H1 (cell line): Measurements from ENCODE around the gene TBX6. TPM values are rescaled to one million over a fixed set of nuclear protein-coding genes. Genes with fewer than 3 reads are reported as not detected.

ENCODE experiments used
- CTCF ChIA-PET: fragments of 300-600 bp; sonication (Branson Sonifier 250); formaldehyde crosslinking; loops from one replicate; lab custom pipeline; 2021; ENCODE audit not compliant: partially characterized antibody; lab: Charles Lee
- POLR2A ChIA-PET: fragments of 300-600 bp; sonication (Branson Sonifier 250); formaldehyde crosslinking; loops from one replicate; lab custom pipeline; 2021; ENCODE audit warnings: inconsistent platforms; ENCODE audit not compliant: partially characterized antibody; lab: Charles Lee
- DNase-seq, 2 experiments: peaks; one replicate each; pipeline versions ENCODE4 v3.0.0 to v3.0.0-alpha.2; 2010 to 2022; ENCODE audit warnings: low spot score in 2 of 2, low read depth in 1 of 2, mixed read lengths in 1 of 2
- FAIRE-seq: peaks from 2 replicates; lab custom pipeline; 2011; peaks lifted over from hg19 to GRCh38; lab: Jason Lieb, UNC
- H2AFZ ChIP-seq: 2 replicates; pipeline ENCODE4 v1.8.1; 2012; ENCODE audit warnings: low read length, inconsistent platforms
- H2AK5ac ChIP-seq: 2 replicates; pipeline ENCODE4 v1.6.1; 2013; ENCODE audit warnings: low read depth, low read length
- H2BK120ac ChIP-seq: replicated peaks from 2 replicates; pipeline ENCODE3; 2013; ENCODE audit warnings: low read depth, low read length, inconsistent platforms
- H2BK12ac ChIP-seq: 2 replicates; pipeline ENCODE4 v1.6.1; 2013; ENCODE audit warnings: low read depth, low read length
- H2BK15ac ChIP-seq: 2 replicates; pipeline ENCODE4 v1.6.1; 2013; ENCODE audit warnings: low read length
- H2BK20ac ChIP-seq: 2 replicates; pipeline ENCODE4 v1.6.1; 2013; ENCODE audit warnings: low read length
- H2BK5ac ChIP-seq: 2 replicates; pipeline ENCODE4 v1.6.1; 2013; ENCODE audit warnings: low read depth, low read length
- H3K14ac ChIP-seq: 2 replicates; pipeline ENCODE4 v1.6.1; 2013; ENCODE audit warnings: inconsistent platforms; ENCODE audit not compliant: insufficient read length
- H3K18ac ChIP-seq: 2 replicates; pipeline ENCODE4 v1.6.1; 2013; ENCODE audit warnings: low read length; ENCODE audit errors: extremely low read depth
- H3K23ac ChIP-seq: 2 replicates; pipeline ENCODE4 v1.6.1; 2013; ENCODE audit warnings: inconsistent platforms; ENCODE audit not compliant: insufficient read length
- H3K23me2 ChIP-seq: 2 replicates; pipeline ENCODE4 v1.6.1; 2013; ENCODE audit warnings: low read depth, low read length
- H3K27ac ChIP-seq: 2 replicates; pipeline ENCODE4 v1.6.1; 2011; ENCODE audit warnings: low read depth, low read length, inconsistent platforms
- H3K27me3 ChIP-seq, 4 experiments: replicated peaks in 1 of 4; 1 replicate in 1 of 4; 2 replicates in 3 of 4; pipeline versions ENCODE4 v1.6.1 to v1.8.1; 2011 to 2013; ENCODE audit warnings: low read length in 3 of 4, mild to moderate bottlenecking in 3 of 4, inconsistent platforms in 2 of 4, mixed read lengths in 2 of 4, moderate library complexity in 1 of 4; ENCODE audit not compliant: control insufficient read depth in 3 of 4, insufficient read depth in 3 of 4; ENCODE audit errors: extremely low read depth in 1 of 4
- H3K36me3 ChIP-seq, 4 experiments: 2 replicates each; pipeline versions ENCODE4 v1.6.1 to v1.8.1; 2011 to 2013; ENCODE audit warnings: mild to moderate bottlenecking in 4 of 4, low read length in 3 of 4, moderate library complexity in 2 of 4, control low read depth in 1 of 4, inconsistent platforms in 1 of 4; ENCODE audit not compliant: insufficient read depth in 4 of 4, control insufficient read depth in 2 of 4
- H3K4ac ChIP-seq: replicated peaks from 2 replicates; pipeline ENCODE3; 2013; ENCODE audit warnings: low read length, low read depth, mixed read lengths, inconsistent platforms; ENCODE audit not compliant: insufficient read length
- H3K4me1 ChIP-seq, 4 experiments: replicated peaks in 1 of 4; 1 replicate in 1 of 4; 2 replicates in 3 of 4; pipeline versions ENCODE4 v1.6.1 to v1.8.1; 2011 to 2013; ENCODE audit warnings: low read length in 3 of 4, inconsistent platforms in 2 of 4, mixed read lengths in 1 of 4; ENCODE audit not compliant: insufficient read depth in 4 of 4, control insufficient read depth in 3 of 4
- H3K4me2 ChIP-seq, 2 experiments: 2 replicates each; pipeline versions ENCODE4 v1.6.1 to v1.8.1; 2011 to 2013; ENCODE audit warnings: low read depth in 2 of 2, low read length in 2 of 2, control low read depth in 1 of 2, inconsistent platforms in 1 of 2, mild to moderate bottlenecking in 1 of 2; ENCODE audit not compliant: insufficient read depth in 1 of 2
- H3K4me3 ChIP-seq, 4 experiments: fragments of 200-600, 300-600 bp in 1 of 4; sonication (generic), shearing (Covaris generic), sonication (Bioruptor Twin) in 1 of 4; 2 replicates each; pipeline versions ENCODE4 v1.5.1 to v1.8.1; 2011 to 2016; ENCODE audit warnings: low read length in 4 of 4, low read depth in 3 of 4, control low read depth in 2 of 4, inconsistent platforms in 2 of 4, mild to moderate bottlenecking in 2 of 4, mixed read lengths in 1 of 4, moderate library complexity in 1 of 4; ENCODE audit not compliant: insufficient read depth in 2 of 4; ENCODE audit errors: extremely low read depth in 1 of 4
- H3K56ac ChIP-seq: replicated peaks from 2 replicates; pipeline ENCODE3; 2013; ENCODE audit warnings: low read depth, mild to moderate bottlenecking, mixed read lengths, low read length, inconsistent platforms; ENCODE audit not compliant: insufficient read length
- H3K79me1 ChIP-seq: 2 replicates; pipeline ENCODE4 v1.6.1; 2013; ENCODE audit warnings: low read depth, low read length, control low read depth
- H3K79me2 ChIP-seq, 2 experiments: 2 replicates each; pipeline versions ENCODE4 v1.6.1 to v1.8.1; 2012 to 2013; ENCODE audit warnings: low read length in 2 of 2, mild to moderate bottlenecking in 2 of 2, inconsistent platforms in 1 of 2; ENCODE audit not compliant: insufficient read depth in 2 of 2, control insufficient read depth in 1 of 2
- H3K9ac ChIP-seq, 4 experiments: replicated peaks in 1 of 4; 1 replicate in 1 of 4; 2 replicates in 3 of 4; pipeline versions ENCODE4 v1.6.1 to v1.8.1; 2011 to 2013; ENCODE audit warnings: low read depth in 3 of 4, low read length in 3 of 4, control low read depth in 2 of 4, mild to moderate bottlenecking in 2 of 4, moderate library complexity in 2 of 4, inconsistent platforms in 1 of 4; ENCODE audit errors: extremely low read depth in 1 of 4
- H3K9me3 ChIP-seq, 2 experiments: 2 replicates each; pipeline versions ENCODE4 v1.6.1 to v1.8.1; 2012 to 2013; ENCODE audit warnings: mild to moderate bottlenecking in 2 of 2, moderate library complexity in 2 of 2, control low read depth in 1 of 2, inconsistent platforms in 1 of 2, low read depth in 1 of 2, low read length in 1 of 2, mixed read lengths in 1 of 2; ENCODE audit not compliant: insufficient read depth in 2 of 2
- H4K20me1 ChIP-seq, 2 experiments: replicated peaks in 1 of 2; 2 replicates each; pipeline versions ENCODE3 to v1.8.1; 2011 to 2013; ENCODE audit warnings: inconsistent platforms in 2 of 2, low read length in 2 of 2, mild to moderate bottlenecking in 1 of 2; ENCODE audit not compliant: insufficient read depth in 2 of 2, control insufficient read depth in 1 of 2
- H4K5ac ChIP-seq: 2 replicates; pipeline ENCODE4 v1.6.1; 2013; ENCODE audit warnings: low read length, low read depth, mixed read lengths, inconsistent platforms; ENCODE audit not compliant: insufficient read length
- H4K8ac ChIP-seq: 2 replicates; pipeline ENCODE4 v1.8.0; 2013; ENCODE audit warnings: mild to moderate bottlenecking, moderate library complexity, low read length, inconsistent platforms; ENCODE audit not compliant: insufficient read depth; ENCODE audit errors: extremely low read depth
- H4K91ac ChIP-seq: replicated peaks from 2 replicates; pipeline ENCODE3; 2013; ENCODE audit warnings: low read length, mixed read lengths, inconsistent platforms; ENCODE audit not compliant: insufficient read length
- MAFK ChIP-seq: IDR thresholded peaks from 2 replicates; pipeline ENCODE4 v1.6.1; 2012; ENCODE audit warnings: low read depth, mild to moderate bottlenecking, improper control_type of control experiment, low read length
- SP2 ChIP-seq: IDR thresholded peaks from 2 replicates; pipeline ENCODE4 v1.6.1; 2012; ENCODE audit warnings: mild to moderate bottlenecking, low read length, inconsistent platforms
- WGBS, 2 experiments: shearing (Covaris generic) in 1 of 2; methylation state at CpG; one replicate each; pipeline versions ENCODE4 v1.1.6 to v1.1.7; 2013 to 2015; ENCODE audit warnings: low lambda C conversion rate in 2 of 2, mixed read lengths in 2 of 2, inconsistent platforms in 1 of 2, low coverage in 1 of 2, missing lambda C conversion rate in 1 of 2; ENCODE audit not compliant: insufficient replicate concordance in 2 of 2, insufficient coverage in 1 of 2, insufficient read length in 1 of 2; ENCODE audit errors: extremely low coverage in 1 of 2, missing lambda C conversion rate in 1 of 2; 5-methylcytosine and 5-hydroxymethylcytosine counted together
- polyA plus RNA-seq, 7 experiments: library from polyadenylated mRNA; depleted of rRNA in 3 of 7; stranded (reverse) in 5 of 7; unstranded in 2 of 7; fragments of >200 nt in 5 of 7; fragments of 200-250 nt in 2 of 7; gene quantifications; 1 replicate in 5 of 7; 2 replicates in 1 of 7; 4 replicates in 1 of 7; pipeline versions ENCODE4 v1.2.1 to v1.2.3, GENCODE V29; 2011 to 2013; ENCODE audit warnings: missing spikeins in 2 of 7, mixed read lengths in 2 of 7
- total RNA-seq: library from RNA; stranded (reverse); fragmentation: NEBNext Ultra II Directional; extraction: Animal tissue kit (Norgen Biotek cat#: 25700); gene quantifications from 2 replicates; pipeline ENCODE4 v1.2.1, GENCODE V29; 2021

TBX6 gene
- total and polyA plus RNA-seq, 2 of the 8 experiments (the other 6 are each of a cell fraction or from before 2014, with no cell fraction given) = 2.2 to 2.8 TPM

DNA sequence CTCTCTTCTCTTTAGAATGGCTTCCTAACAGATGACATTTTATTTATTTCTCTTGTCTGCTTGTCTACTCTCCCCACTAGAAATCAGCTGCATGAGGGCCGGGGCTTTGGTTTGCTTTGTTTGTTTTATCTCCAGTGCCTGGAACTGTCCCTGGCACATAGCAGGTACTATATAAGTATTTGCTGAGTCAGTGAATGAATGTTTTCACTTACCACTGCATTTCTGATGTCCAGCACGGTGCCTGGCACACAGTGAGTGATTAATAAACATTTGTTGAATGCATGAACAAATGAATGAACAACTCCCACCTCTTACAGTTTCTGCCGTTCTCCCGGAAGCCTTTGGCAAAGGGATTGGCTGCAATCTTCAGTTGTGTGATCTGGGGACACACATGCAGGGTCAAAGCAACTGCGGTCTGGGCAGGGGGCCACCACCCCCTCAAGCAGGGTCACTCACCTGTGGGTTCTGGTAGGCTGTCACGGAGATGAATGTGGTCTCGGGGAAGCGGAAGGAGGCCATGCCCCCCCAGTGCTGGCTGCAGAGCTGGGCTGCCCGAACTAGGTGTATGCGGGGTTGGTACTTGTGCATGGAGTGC lies 3.4 kb downstream of the TBX6 start:
- FAIRE-seq = no peak

More for the DNA sequence above, 3.4 kb downstream of the TBX6 start:
- no peak overlapping the region for H3K23ac ChIP-seq
- H3K4ac ChIP-seq = no peak overlapping the region
- H2BK20ac ChIP-seq = no peak overlapping the region
- H3K79me2 ChIP-seq = no peaks in the 10 kb centered on the region
- no peak overlapping the region for H3K56ac ChIP-seq
- no peak overlapping the region for H3K4me2 ChIP-seq
- H2BK120ac ChIP-seq = no peak overlapping the region
- no peak overlapping the region for H4K8ac ChIP-seq
- H2AFZ ChIP-seq = no peak overlapping the region
- WGBS, 2 experiments = 90% methylated on average over 10 of the region's 10 CpGs; no CpG with 5 or more reads in 1 of the 2 experiments
- H2BK15ac ChIP-seq = no peak overlapping the region
- TF ChIP-seq SP2 (no peak), MAFK (0 out of 2 replicates have a peak, but pooled peaks have one; percentile 30)
- H2BK12ac ChIP-seq = no peak overlapping the region
- H3K23me2 ChIP-seq = peaks cover 12% of the 10 kb centered on the region; the same call in 1 of the 2 replicates
- H2BK5ac ChIP-seq = 0 out of 2 replicates have a peak overlapping the region, but pooled peaks have one; percentile 16
- ChIA-PET CTCF (interaction anchor here (7.7 kb wide), 1 partner anchor 24 kb away, joined by 90 read pairs; the partner anchor contains the start of gene GDPD3), POLR2A (interaction anchor here (9.3 to 14.0 kb wide), 2 partner anchors 16 to 20 kb away, joined by 169 to 353 read pairs; partner anchors contain the start of genes ALDOA, GDPD3 and PPP4C)
- no peaks in the 10 kb centered on the region for H3K79me1 ChIP-seq
- no peak overlapping the region for H3K4me3 ChIP-seq
- H3K14ac ChIP-seq = no peak overlapping the region
- H3K27me3 ChIP-seq = peaks cover 0 to 3% (median 0%) of the 10 kb centered on the region in 4 experiments; a peak in 1 of 7 replicates
- H3K9me3 ChIP-seq = no peaks in the 10 kb centered on the region
- no peak overlapping the region for H3K18ac ChIP-seq
- H3K4me1 ChIP-seq = peaks cover 0 to 4% (median 3%) of the 10 kb centered on the region in 4 experiments; a peak in 4 of 7 replicates
- H4K20me1 ChIP-seq = peaks cover 3 to 8% of the 10 kb centered on the region in 2 experiments
- H3K27ac ChIP-seq = no peak overlapping the region
- H3K9ac ChIP-seq = no peak overlapping the region
- no peak overlapping the region for H4K91ac ChIP-seq
- H2AK5ac ChIP-seq = 0 out of 2 replicates have a peak overlapping the region, but pooled peaks have one; percentile 24
- no peak overlapping the region for H4K5ac ChIP-seq
- H3K36me3 ChIP-seq = peaks cover 10 to 25% (median 18%) of the 10 kb centered on the region in 4 experiments
- DNase-seq = no peak
